Hematopoietic multipotent progenitor cell treated with erythropoietin and hydrocortisone succinate and interleukin-3 and kit ligand, for 6 days (in vitro differentiated cells): ENCODE data around the gene NHP2.
"Not testable (repeated sequence)": the region's sequence is repeated elsewhere in the genome, so short reads cannot be mapped to it uniquely, and the experiment has no call there.

Experiments
- DNase-seq: peaks from one replicate; pipeline ENCODE4 v3.0.0-alpha.2; 2015

NHP2 gene

GRCh38 chr5:178153530-178154340, at the start of gene NHP2:
Gene NHP2, minus strand, starts transcription at chr5:178153885. Its CDS starts 68 bp downstream, at chr5:178153817.
- DNase-seq, result peak; percentile 100

- DNase-seq, result no peak
Measured at GRCh38 chr5:178202541-178202940, 48.9 kb upstream of the NHP2 start.

- peak; percentile 80 for DNase-seq
Measured at GRCh38 chr5:178201927-178202235, 48.2 kb upstream of the NHP2 start.

- no peak for DNase-seq
Measured at GRCh38 chr5:178201221-178201926, 47.7 kb upstream of the NHP2 start.

- no peak for DNase-seq
Measured at GRCh38 chr5:178199581-178200434, 46.1 kb upstream of the NHP2 start.

- DNase-seq, result no peak
Measured at GRCh38 chr5:178198706-178199105, 45.0 kb upstream of the NHP2 start.

- not testable (repeated sequence) for DNase-seq
Measured at GRCh38 chr5:178198151-178198550, 44.5 kb upstream of the NHP2 start.

- DNase-seq, result no peak
Measured at GRCh38 chr5:178196986-178197385, 43.3 kb upstream of the NHP2 start.

GRCh38 chr5:178196281-178196812, 42.7 kb upstream of the NHP2 start:
- no peak for DNase-seq

GRCh38 chr5:178194026-178194425, 40.3 kb upstream of the NHP2 start:
- DNase-seq, result peak; percentile 47

- DNase-seq, result no peak
Measured at GRCh38 chr5:178193251-178193809, 39.6 kb upstream of the NHP2 start.

- DNase-seq, result no peak
Measured at GRCh38 chr5:178192787-178193186, 39.1 kb upstream of the NHP2 start.

GRCh38 chr5:178192244-178192643, 38.6 kb upstream of the NHP2 start:
- DNase-seq, result no peak

GRCh38 chr5:178191661-178192060, 38.0 kb upstream of the NHP2 start:
- no peak for DNase-seq

- DNase-seq, result no peak
Measured at GRCh38 chr5:178189433-178189832, 35.7 kb upstream of the NHP2 start.

GRCh38 chr5:178187014-178187413, 33.3 kb upstream of the NHP2 start, which contains the start of gene GMCL2:
Gene GMCL2, minus strand, starts transcription at chr5:178187371. Its CDS starts 72 bp downstream, at chr5:178187299.
- DNase-seq, result no peak

- peak; percentile 43 for DNase-seq
Measured at GRCh38 chr5:178186427-178186826, 32.7 kb upstream of the NHP2 start.

GRCh38 chr5:178182158-178182876, 28.6 kb upstream of the NHP2 start:
- peak; percentile 85 for DNase-seq

GRCh38 chr5:178180141-178180863, 26.6 kb upstream of the NHP2 start:
- no peak for DNase-seq

GRCh38 chr5:178177569-178177968, 23.9 kb upstream of the NHP2 start:
- no peak for DNase-seq

- no peak for DNase-seq
Measured at GRCh38 chr5:178176791-178177190, 23.1 kb upstream of the NHP2 start.
